ENCODE results near the gene PTPN20.

DNA sequence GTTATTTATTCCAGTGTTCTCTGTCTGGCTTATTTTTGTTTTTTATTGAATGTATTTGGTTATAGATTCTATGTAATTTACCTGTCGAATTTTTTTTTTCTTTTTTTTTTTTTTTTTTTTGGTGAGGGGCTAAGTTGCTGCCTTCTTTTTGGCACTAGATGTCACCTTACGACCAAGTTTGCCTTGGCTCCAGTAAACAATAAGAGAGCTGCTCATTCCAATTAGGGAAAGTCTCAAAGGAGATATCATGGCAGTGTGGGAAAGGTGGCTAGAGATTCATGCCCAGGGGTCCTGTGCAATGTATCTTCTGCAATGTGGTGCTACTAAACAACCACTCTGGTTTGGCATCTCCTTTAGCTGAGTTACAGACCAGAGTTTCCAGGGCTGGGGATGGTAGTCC lies 84.0 kb downstream of the PTPN20 start:
- TF ChIP-seq, protein P1, sequence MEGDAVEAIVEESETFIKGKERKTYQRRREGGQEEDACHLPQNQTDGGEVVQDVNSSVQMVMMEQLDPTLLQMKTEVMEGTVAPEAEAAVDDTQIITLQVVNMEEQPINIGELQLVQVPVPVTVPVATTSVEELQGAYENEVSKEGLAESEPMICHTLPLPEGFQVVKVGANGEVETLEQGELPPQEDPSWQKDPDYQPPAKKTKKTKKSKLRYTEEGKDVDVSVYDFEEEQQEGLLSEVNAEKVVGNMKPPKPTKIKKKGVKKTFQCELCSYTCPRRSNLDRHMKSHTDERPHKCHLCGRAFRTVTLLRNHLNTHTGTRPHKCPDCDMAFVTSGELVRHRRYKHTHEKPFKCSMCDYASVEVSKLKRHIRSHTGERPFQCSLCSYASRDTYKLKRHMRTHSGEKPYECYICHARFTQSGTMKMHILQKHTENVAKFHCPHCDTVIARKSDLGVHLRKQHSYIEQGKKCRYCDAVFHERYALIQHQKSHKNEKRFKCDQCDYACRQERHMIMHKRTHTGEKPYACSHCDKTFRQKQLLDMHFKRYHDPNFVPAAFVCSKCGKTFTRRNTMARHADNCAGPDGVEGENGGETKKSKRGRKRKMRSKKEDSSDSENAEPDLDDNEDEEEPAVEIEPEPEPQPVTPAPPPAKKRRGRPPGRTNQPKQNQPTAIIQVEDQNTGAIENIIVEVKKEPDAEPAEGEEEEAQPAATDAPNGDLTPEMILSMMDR (conservative IDR thresholded peaks at IDR 0.05; ENCODE audit: low read length), result 0 out of 2 replicates have a peak, but pooled peaks have one; percentile 10
- TF ChIP-seq EZH2phosphoT487 (IDR thresholded peaks at IDR 0.05; ENCODE audit: borderline replicate concordance, low read depth, low read length), result no peak

Measured in OCI-LY7 (cell line).